Astrocyte of the hippocampus (primary cell): ENCODE data around the gene LAMB1.
"Not testable (repeated sequence)": the region's sequence is repeated elsewhere in the genome, so short reads cannot be mapped to it uniquely, and the experiment has no call there.

Experiments
- DNase-seq: peaks from one replicate; pipeline ENCODE4 v3.0.0; 2011; ENCODE audit warnings: low read depth, low spot score

LAMB1 gene

GRCh38 chr7:107920048-107920772, 82.8 kb downstream of the LAMB1 start:
- peak; percentile 43 for DNase-seq

DNA sequence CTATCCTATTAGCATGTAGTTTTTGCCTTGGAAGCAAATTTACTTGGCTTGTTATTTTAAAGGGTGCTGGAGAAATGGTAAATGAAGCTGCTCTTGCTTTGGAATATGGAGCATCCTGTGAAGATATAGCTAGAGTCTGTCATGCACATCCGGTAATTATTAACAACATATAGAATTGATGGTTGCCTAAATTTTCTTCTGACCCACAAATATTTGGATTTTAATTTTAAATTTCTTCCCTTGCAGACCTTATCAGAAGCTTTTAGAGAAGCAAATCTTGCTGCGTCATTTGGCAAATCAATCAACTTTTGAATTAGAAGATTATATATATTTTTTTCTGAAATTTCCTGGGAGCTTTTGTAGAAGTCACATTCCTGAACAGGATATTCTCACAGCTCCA, 84.0 kb downstream of the LAMB1 start:
- DNase-seq = no peak

DNA sequence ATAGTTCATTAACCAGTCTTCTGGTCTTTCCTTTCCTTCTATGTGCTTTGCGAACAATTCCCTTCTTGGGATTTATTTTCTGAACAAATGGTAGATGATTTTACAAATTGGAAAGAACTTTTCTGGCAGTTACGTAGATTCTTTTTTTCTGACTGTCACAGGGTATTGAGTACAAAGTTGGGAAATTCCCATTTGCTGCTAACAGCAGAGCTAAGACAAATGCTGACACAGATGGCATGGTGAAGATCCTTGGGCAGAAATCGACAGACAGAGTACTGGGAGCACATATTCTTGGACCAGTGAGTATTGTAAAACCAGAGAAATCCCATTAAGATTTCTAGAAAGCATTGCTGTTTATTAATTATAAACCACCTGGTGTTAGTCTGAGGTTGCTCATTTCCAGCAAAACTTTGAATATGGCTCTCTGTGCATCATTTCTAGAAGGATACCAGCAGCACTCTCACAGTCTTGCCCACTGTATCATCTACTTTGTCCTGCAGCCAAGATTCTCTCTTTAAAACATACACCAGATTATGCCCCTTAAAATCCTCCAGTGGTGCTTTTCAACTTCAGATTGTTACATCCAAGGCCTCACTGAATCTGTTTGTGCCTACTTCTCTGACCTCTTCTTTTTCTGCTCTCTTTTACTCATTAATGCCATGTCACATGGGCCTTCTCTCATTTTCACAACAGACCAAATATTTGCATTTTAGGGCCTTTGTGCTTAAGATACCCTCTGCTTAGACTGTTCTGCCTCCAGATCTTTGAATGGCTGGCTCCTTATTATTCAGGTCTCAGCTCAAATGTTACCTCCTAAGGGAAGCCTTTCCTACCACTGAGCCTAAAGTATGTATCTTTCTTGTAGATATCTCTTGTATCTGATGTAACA, 85.0 kb downstream of the LAMB1 start:
- DNase-seq = no peak

DNA sequence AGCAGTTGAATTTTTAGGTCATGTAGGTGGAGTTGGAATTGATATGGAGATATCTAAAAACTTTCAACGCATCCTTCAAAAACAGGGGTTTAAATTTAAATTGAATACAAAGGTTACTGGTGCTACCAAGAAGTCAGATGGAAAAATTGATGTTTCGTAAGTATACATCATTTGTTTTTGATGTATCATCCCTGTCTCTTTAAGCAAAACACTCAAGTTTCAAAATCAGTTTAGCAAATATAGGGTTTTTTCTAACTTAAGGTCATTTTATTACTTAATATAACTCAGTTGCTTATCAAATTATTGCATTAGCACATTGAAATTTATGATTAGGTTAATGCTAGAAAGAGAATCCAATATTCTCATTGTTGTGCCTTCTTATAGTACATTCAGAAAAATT, 87.4 kb downstream of the LAMB1 start:
- no peak for DNase-seq

DNA sequence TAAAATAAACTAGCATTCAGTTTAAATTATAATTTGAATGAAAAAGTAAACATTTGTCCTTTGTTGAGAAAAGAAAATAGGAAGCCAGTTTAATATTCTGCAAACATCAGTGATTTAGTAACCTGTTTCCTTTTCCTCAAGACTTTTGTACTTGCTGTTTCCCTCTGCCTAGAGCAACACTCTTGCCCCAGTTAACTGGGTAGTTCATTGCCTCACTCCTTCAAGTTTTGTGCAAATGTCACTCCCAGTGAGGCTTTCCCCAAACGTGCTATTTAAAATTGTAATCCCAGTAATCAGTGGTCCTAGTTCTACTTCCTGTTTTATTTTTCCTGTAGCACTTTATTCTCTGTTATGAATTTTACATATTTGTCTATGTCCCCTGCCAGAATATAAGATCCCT, 88.1 kb downstream of the LAMB1 start:
- DNase-seq = no peak

DNA sequence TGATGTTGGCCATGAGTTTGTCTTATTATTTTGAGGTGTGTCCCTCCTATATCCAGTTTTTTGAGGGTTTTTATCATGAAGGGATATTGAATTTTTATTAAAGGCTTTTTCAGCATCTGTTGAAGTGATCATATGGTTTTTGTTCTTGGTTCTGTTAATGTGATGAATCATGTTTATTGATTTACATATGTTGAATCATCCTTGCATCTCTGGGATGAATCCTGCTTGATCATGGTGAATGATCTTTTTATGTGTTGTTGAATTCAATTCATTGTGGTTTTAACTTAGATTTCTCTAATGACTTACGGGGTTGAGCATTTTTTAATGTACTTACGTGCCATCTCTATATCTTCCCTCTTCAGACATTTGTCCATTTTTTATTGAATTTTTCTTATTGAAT, 89.1 kb downstream of the LAMB1 start:
- DNase-seq = no peak

DNA sequence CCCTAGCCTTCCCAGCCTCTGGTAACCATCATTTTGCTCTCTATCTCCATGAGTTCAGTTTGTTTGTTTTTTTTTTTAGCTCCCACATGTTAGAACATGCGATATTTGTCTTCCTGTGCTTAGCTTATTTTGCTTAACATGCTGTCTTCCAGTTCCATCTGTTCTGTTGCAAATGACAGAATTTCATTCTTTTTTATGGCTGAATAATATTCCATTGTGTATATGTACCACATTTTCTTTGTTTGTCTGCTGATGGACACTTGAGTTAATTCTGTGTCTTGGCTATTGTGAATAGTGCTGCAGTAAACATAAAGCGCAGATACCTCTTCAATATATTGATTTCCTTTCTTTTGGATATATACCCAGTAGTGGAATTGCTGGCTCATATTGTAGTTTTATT, 91.0 kb downstream of the LAMB1 start:
- no peak for DNase-seq

GRCh38 chr7:107909445-107909844, 93.5 kb downstream of the LAMB1 start:
- DNase-seq = no peak

GRCh38 chr7:107907790-107908189, 95.2 kb downstream of the LAMB1 start:
- no peak for DNase-seq

GRCh38 chr7:107902381-107902780, 100.6 kb downstream of the LAMB1 start:
- peak; percentile 49 for DNase-seq

GRCh38 chr7:107900496-107901015, 102.4 kb downstream of the LAMB1 start:
- DNase-seq = no peak

DNA sequence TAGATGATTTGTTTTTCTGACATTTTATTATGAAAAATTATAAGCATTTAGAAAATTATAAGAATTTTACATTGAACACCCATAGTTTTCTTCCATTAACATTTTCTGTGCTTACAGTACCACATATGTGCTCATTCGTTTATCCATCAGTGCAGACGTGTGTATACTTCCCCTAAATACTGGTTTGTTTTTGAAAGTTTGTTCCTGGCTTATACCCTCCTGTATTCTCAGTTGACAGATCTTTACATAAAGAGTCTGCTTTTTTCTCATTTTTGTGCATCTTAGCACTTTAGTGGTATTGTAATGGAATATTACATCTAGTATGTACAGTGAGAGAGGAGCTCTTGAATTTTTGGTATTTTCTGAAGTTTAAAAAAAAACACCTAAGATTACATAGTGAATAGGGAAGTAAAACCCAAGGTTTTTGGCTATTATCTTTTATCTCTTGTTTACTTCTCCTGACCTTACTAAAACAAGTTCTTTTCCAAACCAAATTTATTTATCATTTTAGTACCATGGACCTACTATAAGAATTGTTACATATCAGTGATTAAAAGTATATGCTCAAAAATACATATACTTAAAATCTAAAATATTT, 103.9 kb downstream of the LAMB1 start:
- DNase-seq = no peak

GRCh38 chr7:107892367-107892741, 110.6 kb downstream of the LAMB1 start:
- DNase-seq = not testable (repeated sequence)

DNA sequence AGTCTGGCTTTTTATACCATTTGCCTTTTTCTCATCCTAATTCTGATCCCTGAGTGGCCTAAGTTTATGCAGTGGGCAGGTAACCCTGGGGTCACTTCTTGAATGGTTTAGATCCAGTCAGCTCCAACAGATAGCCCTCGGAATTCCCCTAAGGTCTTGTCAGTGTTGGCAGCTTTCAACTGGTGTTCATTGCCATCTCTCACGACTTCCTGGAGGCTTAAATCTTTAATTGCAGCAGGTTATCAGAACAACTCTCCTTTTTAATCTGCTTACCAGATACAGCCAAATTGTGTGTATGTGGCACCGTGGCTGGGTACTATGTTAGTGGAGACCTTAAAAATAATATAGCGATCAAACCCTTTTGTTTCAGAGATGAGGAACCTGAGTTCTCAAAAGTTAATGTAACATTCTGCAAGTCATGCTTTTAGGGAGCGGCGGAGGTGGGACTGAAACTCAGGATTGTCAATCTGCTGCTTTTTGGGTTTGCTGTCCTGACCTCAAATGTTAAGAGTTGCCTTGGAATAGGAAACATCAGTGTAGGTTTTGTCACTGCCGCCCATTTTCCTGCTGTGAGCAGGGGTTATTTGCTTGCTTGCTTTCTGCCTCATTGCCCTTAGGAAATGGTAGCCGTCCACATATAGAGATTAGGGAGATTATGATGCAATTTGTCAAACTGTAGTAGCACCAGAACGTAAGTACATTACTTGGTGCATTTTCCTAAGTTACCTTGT, 111.2 kb downstream of the LAMB1 start:
- DNase-seq = peak; percentile 11

DNA sequence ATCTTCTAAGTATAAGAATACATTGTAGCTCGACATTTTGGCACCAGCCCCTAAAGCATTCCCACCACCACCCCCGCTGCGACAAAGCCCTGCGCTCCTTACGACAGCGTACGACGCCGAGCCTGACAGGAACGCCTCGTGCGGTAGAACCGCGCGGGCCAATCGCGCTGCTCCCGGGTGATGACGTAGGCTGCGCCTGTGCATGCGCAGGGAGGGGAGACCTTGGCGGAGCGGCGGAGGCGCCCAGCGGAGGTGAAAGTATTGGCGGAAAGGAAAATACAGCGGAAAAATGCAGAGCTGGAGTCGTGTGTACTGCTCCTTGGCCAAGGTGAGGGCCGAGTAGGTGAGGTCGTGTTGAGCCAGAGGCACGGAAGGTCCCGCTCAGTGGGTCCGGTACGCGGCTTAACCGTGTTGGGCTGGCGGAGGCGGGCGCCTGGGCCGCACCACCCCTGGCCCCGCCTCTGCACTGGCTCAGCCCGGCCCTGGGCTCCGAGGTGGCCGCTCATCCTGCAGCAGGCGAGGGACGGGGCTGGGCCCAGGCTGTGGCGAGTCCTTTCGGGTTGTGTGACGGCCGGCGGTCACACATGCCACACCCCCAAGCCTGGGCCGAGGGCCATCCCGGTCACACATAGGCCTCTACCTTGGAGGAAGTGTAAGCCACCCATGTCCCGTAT, 111.9 kb downstream of the LAMB1 start, which contains the start of gene DLD:
TSS of gene DLD (plus strand) at position 222 of the 674 bp plus-strand sequence. CDS start at position 290, 68 bp downstream.
- peak; percentile 97 for DNase-seq

- DNase-seq = no peak
Observed at GRCh38 chr7:107890493-107890961, 112.4 kb downstream of the LAMB1 start.

DNA sequence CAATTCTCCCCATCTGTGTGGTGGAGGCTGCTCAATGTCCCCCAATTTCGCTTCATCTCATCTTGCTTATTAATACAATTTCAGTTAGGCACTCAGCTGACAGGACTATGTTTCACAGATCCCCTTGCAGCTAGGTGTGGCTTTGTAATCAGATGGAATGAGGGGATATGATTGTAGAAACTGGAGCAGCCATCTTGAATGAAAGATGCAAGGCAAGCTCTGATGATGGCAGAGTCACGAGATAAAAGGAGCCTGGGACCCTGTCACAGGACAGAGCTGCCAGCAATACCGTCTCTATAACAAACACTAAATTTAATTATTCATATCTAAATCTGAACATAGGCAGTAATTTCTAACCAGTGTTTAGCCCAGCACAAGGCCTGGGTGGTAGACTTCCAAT, 113.0 kb downstream of the LAMB1 start:
- DNase-seq = no peak

DNA sequence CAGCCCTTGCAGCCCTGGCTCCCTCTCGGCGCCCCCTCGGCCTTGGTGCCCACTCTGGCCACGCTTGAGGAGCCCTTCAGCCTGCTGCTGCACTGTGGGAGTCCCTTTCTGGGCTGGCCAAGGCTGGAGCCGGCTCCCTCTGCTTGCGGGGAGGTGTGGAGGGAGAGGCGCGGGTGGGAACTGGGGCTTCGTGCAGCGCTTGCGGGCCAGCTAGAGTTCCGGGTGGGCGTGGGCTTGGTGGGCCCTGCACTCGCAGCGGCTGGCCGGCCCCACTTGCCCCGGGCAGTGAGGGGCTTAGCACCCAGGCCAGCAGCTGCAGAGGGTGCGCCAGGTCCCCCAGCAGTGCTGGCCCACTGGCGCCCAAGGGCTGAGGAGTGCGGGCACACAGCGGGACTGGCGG, 115.1 kb downstream of the LAMB1 start:
- DNase-seq = not testable (repeated sequence)

- no peak for DNase-seq
Observed at GRCh38 chr7:107884066-107884818, 118.7 kb downstream of the LAMB1 start.

GRCh38 chr7:107882766-107883165, 120.2 kb downstream of the LAMB1 start:
- DNase-seq = no peak
